Calu3 (cell line): ENCODE results near the gene GZMM. TPM values are rescaled to one million over a fixed set of nuclear protein-coding genes. Genes with fewer than 3 reads are reported as not detected.

Source experiments
- Bru-seq: library from RNA; stranded (reverse); fragments of 400-500 nt; gene quantifications from one replicate; lab custom pipeline; 2021; lab: Mats Ljungman, UMichigan
- BruChase-seq, 2 experiments: library from RNA; stranded (reverse); fragments of 400-500 nt; gene quantifications; one replicate each; lab custom pipeline; 2021; lab: Mats Ljungman, UMichigan
- BruUV-seq: library from RNA; stranded (reverse); fragments of 400-500 nt; replicated peaks from 2 replicates; lab custom pipeline; 2021; lab: Mats Ljungman, UMichigan
- CTCF ChIA-PET: fragments of 300-600 bp; sonication (Branson Sonifier 250); formaldehyde crosslinking; loops from one replicate; lab custom pipeline; 2022; ENCODE audit warnings: antibody characterized with exemption; lab: Charles Lee
- DNase-seq: peaks from one replicate; pipeline ENCODE4 v3.0.0; 2022
- H3K27ac Mint-ChIP-seq: one replicate; pipeline ENCODE4 v1.8.0; 2022; ENCODE audit warnings: mixed read lengths; ENCODE audit not compliant: unreplicated experiment
- H3K27me3 Mint-ChIP-seq: one replicate; pipeline ENCODE4 v1.8.0; 2022; ENCODE audit warnings: mixed read lengths; ENCODE audit not compliant: unreplicated experiment
- H3K36me3 Mint-ChIP-seq: one replicate; pipeline ENCODE4 v1.8.0; 2022; ENCODE audit warnings: mild to moderate bottlenecking, moderate library complexity, mixed read lengths; ENCODE audit not compliant: insufficient read depth, unreplicated experiment
- H3K4me1 Mint-ChIP-seq: one replicate; pipeline ENCODE4 v1.8.0; 2022; ENCODE audit warnings: mild to moderate bottlenecking, low read depth, mixed read lengths; ENCODE audit not compliant: unreplicated experiment
- H3K4me3 Mint-ChIP-seq: one replicate; pipeline ENCODE4 v1.8.0; 2022; ENCODE audit warnings: mild to moderate bottlenecking, low read depth, moderate library complexity, mixed read lengths; ENCODE audit not compliant: unreplicated experiment
- H3K9me3 Mint-ChIP-seq: one replicate; pipeline ENCODE4 v1.8.0; 2022; ENCODE audit warnings: low read depth, mixed read lengths; ENCODE audit not compliant: unreplicated experiment
- CTCF ChIP-seq: fragments of 200-600 bp; IDR thresholded peaks from one replicate; pipeline ENCODE4 v1.8.0; 2022; ENCODE audit warnings: antibody characterized with exemption; ENCODE audit not compliant: unreplicated experiment
- intact Hi-C: fragments of 100-400 bp; cut with micrococcal nuclease; formaldehyde crosslinking; loops from one replicate; pipeline ENCODE4 v1.10.0; 2022; ENCODE audit not compliant: unreplicated experiment
- long read RNA-seq: library from polyadenylated mRNA; stranded (forward); transcript quantifications from one replicate; pipeline ENCODE4 v2.0.0, GENCODE V29; 2022
- total RNA-seq: library from RNA; stranded (reverse); gene quantifications from 2 replicates; pipeline ENCODE4 v1.2.3, GENCODE V29; 2022

GZMM gene
- total RNA-seq (0.42 TPM in 1 of 2 replicates, not detected in the other), Bru-seq, nascent RNA (percentile 20 among the genes with signal in this experiment), BruChase-seq, experiment 1, labeled RNA remaining after a 6-hour chase (percentile 34 among the genes with signal in this experiment), BruChase-seq, experiment 2, labeled RNA remaining after a 2-hour chase (percentile 32 among the genes with signal in this experiment)
- long read RNA-seq: 0 reads

- CTCF ChIA-PET: no interaction called here
- no peak for TF ChIP-seq CTCF
- Mint-ChIP-seq H3K36me3 (peaks cover 5% of the 10 kb centered on the region), H3K4me1 (no peaks in the 10 kb centered on the region), H3K4me3 (no peak within 1 kb of the TSS), H3K27ac (no peak within 1 kb of the TSS), H3K9me3 (no peaks in the 10 kb centered on the region), H3K27me3 (peaks cover 12% of the 10 kb centered on the region)
- intact Hi-C loops: no loop called here
- DNase-seq: no peak
- no TSS peak for BruUV-seq
Measured at GRCh38 chr19:543910-544608, at the start of gene GZMM. TSS of gene GZMM (plus strand) at chr19:544053. CDS start at chr19:544072, 19 bp downstream.

DNA sequence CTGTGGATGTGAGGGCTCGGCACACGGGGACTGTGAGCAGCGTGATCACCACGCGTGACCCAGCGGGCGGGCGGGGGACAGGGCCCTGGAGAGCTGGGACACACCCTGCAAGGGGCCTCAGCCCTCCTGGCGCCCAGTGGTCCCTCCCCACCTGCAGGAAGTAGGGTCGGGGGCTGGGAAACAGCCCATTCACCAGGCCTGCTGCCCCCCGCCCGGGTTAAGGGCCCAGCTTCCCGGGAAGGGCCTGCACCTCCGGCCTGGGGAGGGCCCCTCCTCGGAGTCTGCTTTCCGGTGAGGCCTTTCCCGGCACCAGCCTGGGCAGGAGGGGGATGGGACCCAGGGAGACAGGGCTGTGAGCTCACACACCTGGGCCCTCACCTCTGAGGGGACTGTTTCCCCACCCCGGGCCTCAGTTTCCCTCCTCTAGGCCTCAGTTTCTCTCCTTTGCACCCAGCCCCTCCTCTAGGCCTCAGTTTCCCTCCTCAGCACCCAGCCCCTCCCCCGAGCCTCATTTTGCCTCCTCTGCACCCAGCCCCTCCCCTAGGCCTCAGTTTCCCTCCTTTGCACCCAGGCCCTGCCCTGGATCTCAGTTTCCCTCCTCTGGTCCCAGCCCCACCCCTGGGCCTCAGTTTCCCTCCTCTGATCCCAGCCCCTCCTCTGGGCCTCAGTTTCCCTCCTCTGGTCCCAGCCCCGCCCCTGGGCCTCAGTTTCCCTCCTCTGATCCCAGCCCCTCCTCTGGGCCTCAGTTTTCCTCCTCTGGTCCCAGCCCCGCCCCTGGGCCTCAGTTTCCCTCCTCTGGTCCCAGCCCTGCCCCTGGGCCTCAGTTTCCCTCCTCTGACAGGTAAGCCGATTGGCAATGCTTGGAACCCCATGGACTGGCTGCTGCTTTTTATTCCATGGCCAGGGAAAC lies 49.4 kb upstream of the GZMM start:
- Mint-ChIP-seq H3K4me1 (peaks cover 8% of the 10 kb centered on the region), H3K4me3 (peak overlapping the region; percentile 29), H3K36me3 (peaks cover 16% of the 10 kb centered on the region), H3K27ac (peak overlapping the region; percentile 91), H3K9me3 (peaks cover 3% of the 10 kb centered on the region), H3K27me3 (peaks cover 27% of the 10 kb centered on the region)
- no TSS peak for BruUV-seq
- intact Hi-C loops: no loop called here
- no peak for TF ChIP-seq CTCF
- CTCF ChIA-PET: no interaction called here
- DNase-seq: no peak

DNA sequence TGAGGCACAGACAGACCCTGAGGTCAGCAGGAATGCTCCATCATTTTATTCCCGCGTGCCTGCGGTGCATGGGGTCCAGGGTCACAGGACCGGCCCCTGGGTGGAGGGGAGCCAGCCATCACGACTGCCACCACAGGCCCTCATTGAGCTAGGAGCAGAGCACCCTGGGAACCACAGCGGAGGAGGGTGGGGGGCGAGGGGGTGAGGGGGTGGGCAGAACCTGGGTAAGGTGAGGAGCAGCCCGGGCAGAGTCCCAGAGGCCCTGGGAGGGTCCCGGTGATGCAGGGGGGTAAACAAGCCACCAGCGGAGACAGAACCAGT lies 48.8 kb upstream of the GZMM start:
- no peak for TF ChIP-seq CTCF
- no peak overlapping the region for H3K27ac Mint-ChIP-seq
- intact Hi-C loops: no loop called here
- H3K36me3 Mint-ChIP-seq: peaks cover 19% of the 10 kb centered on the region
- peaks cover 33% of the 10 kb centered on the region for H3K27me3 Mint-ChIP-seq
- no peak overlapping the region for H3K4me3 Mint-ChIP-seq
- peaks cover 3% of the 10 kb centered on the region for H3K9me3 Mint-ChIP-seq
- no peak for DNase-seq
- CTCF ChIA-PET: interaction anchor here (0.5 kb wide), 1 partner anchor 9 kb away, joined by 7 read pairs; no protein-coding TSS in a partner anchor
- no TSS peak for BruUV-seq
- peaks cover 8% of the 10 kb centered on the region for H3K4me1 Mint-ChIP-seq

- CTCF ChIA-PET: interaction anchor here (0.5 kb wide), 1 partner anchor 8 kb away, joined by 7 read pairs; no protein-coding TSS in a partner anchor
- intact Hi-C loops: no loop called here
- DNase-seq: peak; percentile 51
- Mint-ChIP-seq H3K27me3 (peaks cover 33% of the 10 kb centered on the region), H3K4me3 (no peak overlapping the region), H3K4me1 (peaks cover 8% of the 10 kb centered on the region), H3K36me3 (peaks cover 19% of the 10 kb centered on the region), H3K27ac (no peak overlapping the region), H3K9me3 (peaks cover 3% of the 10 kb centered on the region)
- TF ChIP-seq CTCF: peak; percentile 83
- BruUV-seq: no TSS peak
Measured at GRCh38 chr19:495402-496111, 48.3 kb upstream of the GZMM start.
